SK-N-SH (cell line): ENCODE results near the gene ZIC5. TPM values are rescaled to one million over a fixed set of nuclear protein-coding genes. Genes with fewer than 3 reads are reported as not detected.
"Not testable (repeated sequence)": the region's sequence is repeated elsewhere in the genome, so short reads cannot be mapped to it uniquely, and the experiment has no call there.

Experiments
- CTCF ChIA-PET: fragments of 300-600, 350-600 bp; formaldehyde crosslinking; extraction: SDS; loops from one replicate; lab custom pipeline; 2021; lab: Yijun Ruan, JAX
- POLR2A ChIA-PET: fragments of 350-600 bp; sonication (Branson Sonifier 250); formaldehyde crosslinking; extraction: SDS; loops from one replicate; lab custom pipeline; 2020; ENCODE audit warnings: antibody characterized with exemption, inconsistent platforms; lab: Yijun Ruan, JAX
- DNase-seq: peaks from one replicate; pipeline ENCODE4 v3.0.0; 2012
- H2AFZ ChIP-seq: fragments of 200-600 bp; sonication (generic); 2 replicates; pipeline ENCODE4 v1.8.1; 2016; ENCODE audit warnings: antibody characterized with exemption, mild to moderate bottlenecking, low read depth
- H3F3A ChIP-seq: fragments of 200-600 bp; sonication (generic); replicated peaks from 2 replicates; pipeline ENCODE3; 2016; ENCODE audit warnings: antibody characterized with exemption, mild to moderate bottlenecking; ENCODE audit not compliant: insufficient read depth
- H3K27ac ChIP-seq, 2 experiments: fragments of 200-500 bp in 1 of 2; fragments of 200-600 bp in 1 of 2; sonication (Bioruptor generic) in 1 of 2; sonication (generic), shearing (Covaris generic) in 1 of 2; 2 replicates each; pipeline versions ENCODE4 v1.5.1 to v1.6.1; 2014 to 2016; ENCODE audit warnings: low read depth in 2 of 2, inconsistent platforms in 1 of 2, low read length in 1 of 2, mild to moderate bottlenecking in 1 of 2, mixed read lengths in 1 of 2
- H3K27me3 ChIP-seq: fragments of 200-600 bp; sonication (generic), shearing (Covaris generic); 2 replicates; pipeline ENCODE4 v1.6.1; 2016; ENCODE audit warnings: mixed run types; ENCODE audit not compliant: insufficient read depth
- H3K36me3 ChIP-seq, 2 experiments: fragments of 200-500 bp in 1 of 2; fragments of 200-600 bp in 1 of 2; sonication (Bioruptor generic) in 1 of 2; sonication (generic) in 1 of 2; replicated peaks in 1 of 2; 2 replicates each; pipeline versions ENCODE3 to v1.5.1; 2014 to 2016; ENCODE audit warnings: low read length in 1 of 2, mild to moderate bottlenecking in 1 of 2; ENCODE audit not compliant: insufficient read depth in 2 of 2, control insufficient read depth in 1 of 2
- H3K4me1 ChIP-seq, 2 experiments: fragments of 200-500 bp in 1 of 2; fragments of 200-600 bp in 1 of 2; sonication (Bioruptor generic) in 1 of 2; sonication (generic), shearing (Covaris generic) in 1 of 2; 2 replicates each; pipeline versions ENCODE4 v1.5.1 to v1.6.1; 2014 to 2016; ENCODE audit warnings: low read depth in 1 of 2, low read length in 1 of 2, mixed run types in 1 of 2; ENCODE audit not compliant: insufficient read depth in 2 of 2, control insufficient read depth in 1 of 2
- H3K4me2 ChIP-seq: fragments of 200-600 bp; sonication (generic), shearing (Covaris generic); 2 replicates; pipeline ENCODE4 v1.6.1; 2017; ENCODE audit warnings: mixed run types
- H3K4me3 ChIP-seq, 2 experiments: fragments of 200-500 bp in 1 of 2; fragments of 200-600 bp in 1 of 2; sonication (Bioruptor generic) in 1 of 2; sonication (generic), shearing (Covaris generic) in 1 of 2; 2 replicates each; pipeline versions ENCODE4 v1.5.1 to v1.8.1; 2014 to 2016; ENCODE audit warnings: low read depth in 2 of 2, inconsistent platforms in 1 of 2, low read length in 1 of 2, mild to moderate bottlenecking in 1 of 2, mixed read lengths in 1 of 2, moderate library complexity in 1 of 2
- H3K79me2 ChIP-seq: fragments of 200-600 bp; sonication (generic); 2 replicates; pipeline ENCODE4 v1.8.1; 2017; ENCODE audit warnings: mild to moderate bottlenecking; ENCODE audit not compliant: insufficient read depth
- H3K9ac ChIP-seq: fragments of 200-600 bp; sonication (generic); 2 replicates; pipeline ENCODE4 v1.6.1; 2017; ENCODE audit warnings: mixed run types
- H3K9me2 ChIP-seq: fragments of 200-600 bp; sonication (generic); 2 replicates; pipeline ENCODE4 v1.6.1; 2017; ENCODE audit warnings: mixed run types
- H3K9me3 ChIP-seq: fragments of 200-600 bp; sonication (generic); 2 replicates; pipeline ENCODE4 v1.6.1; 2017; ENCODE audit warnings: mixed run types, mild to moderate bottlenecking, moderate library complexity
- H4K20me1 ChIP-seq: fragments of 200-600 bp; sonication (generic); 2 replicates; pipeline ENCODE4 v1.6.1; 2017; ENCODE audit warnings: mild to moderate bottlenecking, mixed run types; ENCODE audit not compliant: insufficient read depth
- ELF1 ChIP-seq: IDR thresholded peaks from 2 replicates; pipeline ENCODE4 v1.4.0; 2012
- EP300 ChIP-seq, 2 experiments: IDR thresholded peaks; 2 replicates each; pipeline versions ENCODE4 v1.4.0 to v1.6.1; 2012; ENCODE audit warnings: borderline replicate concordance in 1 of 2, low read depth in 1 of 2, low read length in 1 of 2
- FOSL2 ChIP-seq: IDR thresholded peaks from 2 replicates; pipeline ENCODE4 v1.4.0; 2012; ENCODE audit warnings: low read depth, mild to moderate bottlenecking, moderate library complexity, borderline replicate concordance
- GABPA ChIP-seq: IDR thresholded peaks from 2 replicates; pipeline ENCODE4 v1.4.0; 2012; ENCODE audit warnings: low read depth, mild to moderate bottlenecking
- JUND ChIP-seq: IDR thresholded peaks from 2 replicates; pipeline ENCODE4 v1.4.0; 2012
- MAX ChIP-seq: IDR thresholded peaks from 2 replicates; pipeline ENCODE4 v1.4.0; 2012; ENCODE audit warnings: low read depth
- MEF2A ChIP-seq: IDR thresholded peaks from 2 replicates; pipeline ENCODE4 v1.4.0; 2012; ENCODE audit warnings: low read depth, borderline replicate concordance
- MXI1 ChIP-seq: IDR thresholded peaks from 2 replicates; pipeline ENCODE4 v1.6.1; 2012; ENCODE audit warnings: mild to moderate bottlenecking, low read depth, low read length, improper control_type of control experiment
- RXRA ChIP-seq: IDR thresholded peaks from 2 replicates; pipeline ENCODE4 v1.4.0; 2012; ENCODE audit warnings: low read depth, mild to moderate bottlenecking, borderline replicate concordance
- SIN3A ChIP-seq: IDR thresholded peaks from 2 replicates; pipeline ENCODE4 v1.6.1; 2012; ENCODE audit warnings: low read depth, mild to moderate bottlenecking, low read length, moderate library complexity, borderline replicate concordance
- SMC3 ChIP-seq: IDR thresholded peaks from 2 replicates; pipeline ENCODE4 v1.6.1; 2012; ENCODE audit warnings: low read depth, low read length, improper control_type of control experiment
- TAF1 ChIP-seq: IDR thresholded peaks from 2 replicates; pipeline ENCODE4 v1.6.1; 2012; ENCODE audit warnings: low read depth, mild to moderate bottlenecking, low read length, moderate library complexity, borderline replicate concordance
- USF1 ChIP-seq: IDR thresholded peaks from 2 replicates; pipeline ENCODE4 v1.4.0; 2012; ENCODE audit warnings: low read depth, borderline replicate concordance
- USF2 ChIP-seq: fragments of 150-350 bp; IDR thresholded peaks from 2 replicates; pipeline ENCODE4 v1.6.1; 2017; ENCODE audit warnings: antibody characterized with exemption, low read length, low read depth, borderline replicate concordance
- YY1 ChIP-seq: IDR thresholded peaks from 2 replicates; pipeline ENCODE4 v1.4.0; 2012; ENCODE audit warnings: low read depth, mild to moderate bottlenecking
- WGBS: methylation state at CpG from one replicate; pipeline ENCODE4 v1.1.6; 2017; ENCODE audit warnings: low lambda C conversion rate; 5-methylcytosine and 5-hydroxymethylcytosine counted together
- polyA plus RNA-seq, 3 experiments: library from polyadenylated mRNA; depleted of rRNA; stranded (reverse); fragments of >200 nt; gene quantifications; 2 replicates each; pipeline ENCODE4 v1.2.3, GENCODE V29; 2012

The ZIC5 gene
- polyA plus RNA-seq, 1 of the 3 experiments (the other 2 are of a cell fraction), result not detected

- CTCF ChIA-PET, result interaction anchor here (1.0 to 2.4 kb wide), 2 partner anchors 9 to 292 kb away, joined by 3 to 9 read pairs; no protein-coding TSS in a partner anchor
- 5% methylated on average over 4 of the region's 4 CpGs for WGBS
- H2AFZ ChIP-seq, result no peak overlapping the region
Observed at GRCh38 chr13:99948411-99948810, 23.2 kb downstream of the ZIC5 start.

GRCh38 chr13:99947666-99948065 is 23.9 kb downstream of the ZIC5 start:
- Histone ChIP-seq H3K9me3 (no peaks in the 10 kb centered on the region), H3K9me2 (no peaks in the 10 kb centered on the region), H3K4me3 (no peak overlapping the region), H3K4me1 (no peaks in the 10 kb centered on the region), H3K36me3 (no peaks in the 10 kb centered on the region), H4K20me1 (no peaks in the 10 kb centered on the region), H3K9ac (no peak overlapping the region), H3K79me2 (no peaks in the 10 kb centered on the region), H3K27me3 (peaks cover 85% of the 10 kb centered on the region), H3K4me2 (no peak overlapping the region), H3K27ac (no peak overlapping the region), H2AFZ (no peak overlapping the region), H3F3A (no peaks in the 10 kb centered on the region)
- WGBS, result 0% methylated on average over 2 of the region's 2 CpGs
- DNase-seq, result no peak
- ChIA-PET POLR2A (interaction anchor here (0.6 kb wide), 1 partner anchor 77 kb away, joined by 4 read pairs; no protein-coding TSS in a partner anchor), CTCF (interaction anchor here (2.4 kb wide), 1 partner anchor 292 kb away, joined by 9 read pairs; no protein-coding TSS in a partner anchor)
- TF ChIP-seq ELF1 (no peak), GABPA (no peak), MXI1 (no peak), RXRA (no peak), SMC3 (no peak)

More at GRCh38 chr13:99948411-99948810, 23.2 kb downstream of the ZIC5 start:
- Histone ChIP-seq H3K27me3 (peaks cover 93% of the 10 kb centered on the region), H3K9me2 (no peaks in the 10 kb centered on the region), H3F3A (no peaks in the 10 kb centered on the region), H3K9ac (no peak overlapping the region), H3K9me3 (no peaks in the 10 kb centered on the region), H3K4me1 (no peaks in the 10 kb centered on the region), H3K36me3 (no peaks in the 10 kb centered on the region), H3K79me2 (no peaks in the 10 kb centered on the region), H3K27ac (no peak overlapping the region), H3K4me3 (no peak overlapping the region), H4K20me1 (no peaks in the 10 kb centered on the region), H3K4me2 (no peak overlapping the region)
- DNase-seq, result no peak
- POLR2A ChIA-PET, result no interaction called here
- no peak for TF ChIP-seq GABPA
- no peak for TF ChIP-seq USF1
- TF ChIP-seq MEF2A, result no peak
- TF ChIP-seq JUND, result no peak
- no peak for TF ChIP-seq YY1
- TF ChIP-seq SIN3A, result no peak
- no peak for TF ChIP-seq SMC3
- no peak for TF ChIP-seq MAX
- TF ChIP-seq EP300 (IDR thresholded peaks at IDR 0.05; ENCODE audit: borderline replicate concordance in 1 of 2, low read depth in 1 of 2, low read length in 1 of 2), result no peak
- TF ChIP-seq USF2, result no peak
- TF ChIP-seq TAF1, result no peak
- TF ChIP-seq MXI1, result no peak
- no peak for TF ChIP-seq FOSL2

- H3K9me2 ChIP-seq, H4K20me1 ChIP-seq, POLR2A ChIA-PET, H3K9me3 ChIP-seq, H3K79me2 ChIP-seq, H3K36me3 ChIP-seq, DNase-seq, H3K4me2 ChIP-seq, H3F3A ChIP-seq, H3K4me3 ChIP-seq, H3K4me1 ChIP-seq, H2AFZ ChIP-seq, H3K9ac ChIP-seq, H3K27ac ChIP-seq: not testable (repeated sequence)
- CTCF ChIA-PET, result interaction anchor here (0.7 to 0.9 kb wide), 2 partner anchors 29 to 185 kb away, joined by 4 to 5 read pairs; no protein-coding TSS in a partner anchor
- 50% methylated on average over 2 of the region's 2 CpGs for WGBS
- H3K27me3 ChIP-seq, result peaks cover 80% of the 10 kb centered on the region
Observed at GRCh38 chr13:99945515-99945914, 26.1 kb downstream of the ZIC5 start.
